ENCODE data around the gene JMJD8.

Gene JMJD8

DNA sequence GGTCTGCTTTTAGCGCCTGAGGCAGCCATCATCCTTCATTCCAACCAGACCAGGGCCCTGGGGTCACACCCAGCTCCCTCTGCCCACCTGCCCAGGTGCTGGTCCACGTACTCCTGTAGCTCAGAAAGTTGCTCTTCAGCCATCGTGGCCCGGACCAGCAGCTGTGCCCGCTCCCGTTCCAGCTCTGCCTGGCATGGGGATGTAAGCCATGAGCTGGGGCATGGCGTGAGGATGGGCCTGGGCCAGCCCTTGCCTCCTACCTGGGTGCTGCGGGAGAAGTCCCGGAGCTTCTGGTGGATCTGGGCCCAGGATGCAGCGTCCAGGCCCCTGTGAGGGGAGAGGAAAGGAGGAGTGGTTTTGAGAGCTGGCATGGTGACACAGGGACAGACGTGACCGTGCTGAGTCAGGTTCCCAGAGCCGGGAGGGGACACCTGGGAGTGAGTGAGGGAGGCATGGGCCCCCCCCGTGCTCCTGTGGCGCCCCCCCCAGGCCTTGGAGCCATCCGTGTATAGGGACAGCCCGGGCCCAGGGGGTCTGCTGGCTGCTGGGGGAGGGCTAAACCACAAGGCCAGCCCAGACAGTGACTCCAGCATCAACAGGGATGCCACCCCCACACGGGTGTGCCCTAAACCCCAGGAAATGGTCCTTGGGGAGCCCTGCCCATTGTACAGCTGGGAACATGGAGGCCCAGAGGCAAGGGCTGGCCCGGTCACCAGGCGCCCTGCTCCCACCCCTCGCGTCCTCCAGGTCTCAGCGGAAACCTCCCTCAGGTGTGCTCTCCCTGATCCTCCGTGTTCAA lies 38.9 kb upstream of the JMJD8 start:
- in situ Hi-C loops (cut with HindIII; ENCODE audit: low sequenced_read_pairs) = no loop called here

DNA sequence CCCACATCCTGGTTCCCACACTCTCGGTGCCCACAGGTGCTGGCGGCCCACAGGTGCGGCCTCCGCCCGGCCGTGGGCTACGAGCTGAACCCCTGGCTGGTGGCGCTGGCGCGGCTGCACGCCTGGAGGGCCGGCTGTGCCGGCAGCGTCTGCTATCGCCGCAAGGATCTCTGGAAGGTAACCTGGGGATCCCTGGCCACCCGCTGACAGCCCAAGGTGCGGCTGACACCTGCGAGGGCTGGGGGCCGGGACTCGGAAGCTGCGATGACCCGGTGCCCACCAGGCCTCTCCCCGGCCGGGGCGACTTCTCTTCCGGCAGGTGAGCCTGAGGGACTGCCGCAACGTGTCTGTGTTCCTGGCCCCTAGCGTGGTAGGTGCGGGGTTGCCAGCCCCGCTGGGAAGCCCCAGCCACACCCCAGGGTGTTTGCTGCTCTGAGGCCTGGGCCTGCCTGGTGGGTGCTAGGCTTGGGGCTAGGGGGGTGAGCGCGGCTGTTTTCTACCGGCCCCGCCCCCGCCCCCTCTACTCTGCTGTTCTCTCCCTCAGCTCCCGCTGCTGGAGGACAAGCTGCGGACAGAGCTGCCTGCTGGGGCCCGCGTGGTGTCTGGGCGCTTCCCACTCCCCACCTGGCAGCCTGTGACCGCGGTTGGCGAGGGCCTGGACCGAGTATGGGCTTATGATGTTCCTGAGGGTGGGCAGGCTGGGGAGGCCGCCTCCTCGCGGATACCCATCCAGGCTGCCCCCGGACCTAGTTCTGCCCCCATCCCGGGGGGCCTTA lies 37.8 kb upstream of the JMJD8 start:
- in situ Hi-C loops (cut with HindIII; ENCODE audit: low sequenced_read_pairs) = no loop called here

DNA sequence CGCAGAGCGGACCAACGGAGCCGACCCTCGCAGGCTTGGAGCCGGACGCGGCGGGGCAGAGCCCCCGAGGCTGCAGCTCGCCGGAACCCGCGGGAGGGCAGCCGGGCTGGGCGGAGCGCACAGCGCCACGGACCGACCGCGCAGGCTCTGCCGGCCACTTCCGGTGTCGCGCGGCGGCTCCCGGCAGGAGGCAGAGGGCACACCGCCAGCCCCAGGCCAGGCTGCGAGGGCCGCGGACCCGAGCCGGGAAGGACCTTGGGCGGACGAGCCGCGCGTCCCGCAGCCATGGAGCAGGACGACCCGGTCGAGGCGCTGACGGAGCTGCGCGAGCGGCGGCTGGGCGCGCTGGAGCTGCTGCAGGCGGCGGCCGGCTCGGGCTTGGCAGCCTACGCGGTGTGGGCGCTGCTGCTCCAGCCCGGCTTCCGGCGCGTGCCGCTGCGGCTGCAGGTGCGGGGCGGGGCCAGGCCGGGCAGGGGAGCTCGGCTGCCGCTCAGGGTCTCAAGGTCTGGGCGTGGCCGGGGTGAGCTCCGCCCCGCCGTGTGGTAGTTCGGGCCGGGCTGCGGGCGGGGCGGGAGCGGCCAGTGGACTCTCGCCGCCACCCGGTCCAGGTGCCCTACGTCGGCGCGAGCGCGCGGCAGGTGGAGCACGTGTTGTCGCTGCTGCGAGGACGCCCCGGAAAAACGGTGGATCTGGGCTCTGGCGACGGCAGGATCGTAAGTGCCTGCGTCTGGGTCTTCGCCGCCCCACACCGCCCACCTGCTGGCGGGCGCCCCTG lies 37.0 kb upstream of the JMJD8 start, which contains the start of gene ANTKMT:
TSS of gene ANTKMT (plus strand) at position 157 of the 775 bp plus-strand sequence. CDS start at position 286, 129 bp downstream.
- in situ Hi-C loops (cut with HindIII; ENCODE audit: low sequenced_read_pairs) = no loop called here

DNA sequence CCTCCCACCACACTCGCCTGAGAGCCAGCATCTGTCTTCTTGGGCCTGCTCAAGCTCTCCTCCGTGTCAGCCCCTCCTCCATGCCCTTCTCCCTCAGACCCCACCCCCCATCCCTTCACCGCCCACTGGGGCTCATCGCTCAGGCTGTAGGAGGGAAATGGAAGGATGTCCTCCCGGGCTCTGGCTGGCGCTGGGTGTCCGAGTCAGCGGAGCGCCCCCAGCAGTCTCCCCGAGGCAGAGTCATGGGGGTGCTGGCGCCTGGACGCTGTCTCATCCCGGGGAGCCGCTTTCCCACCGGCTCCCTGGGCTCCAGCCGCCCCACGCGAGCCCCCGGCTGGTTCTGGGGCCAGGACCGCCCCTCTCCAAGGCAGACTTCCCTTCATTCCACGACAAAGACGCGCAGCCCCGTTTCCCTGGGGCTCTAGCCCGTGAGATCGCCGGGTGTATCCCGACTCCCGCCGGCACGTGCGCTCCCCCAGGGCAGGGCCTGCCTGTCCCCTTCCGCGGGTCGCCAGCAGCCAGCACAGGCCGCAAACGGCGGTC lies 36.4 kb upstream of the JMJD8 start:
- in situ Hi-C loops (cut with HindIII; ENCODE audit: low sequenced_read_pairs) = no loop called here

DNA sequence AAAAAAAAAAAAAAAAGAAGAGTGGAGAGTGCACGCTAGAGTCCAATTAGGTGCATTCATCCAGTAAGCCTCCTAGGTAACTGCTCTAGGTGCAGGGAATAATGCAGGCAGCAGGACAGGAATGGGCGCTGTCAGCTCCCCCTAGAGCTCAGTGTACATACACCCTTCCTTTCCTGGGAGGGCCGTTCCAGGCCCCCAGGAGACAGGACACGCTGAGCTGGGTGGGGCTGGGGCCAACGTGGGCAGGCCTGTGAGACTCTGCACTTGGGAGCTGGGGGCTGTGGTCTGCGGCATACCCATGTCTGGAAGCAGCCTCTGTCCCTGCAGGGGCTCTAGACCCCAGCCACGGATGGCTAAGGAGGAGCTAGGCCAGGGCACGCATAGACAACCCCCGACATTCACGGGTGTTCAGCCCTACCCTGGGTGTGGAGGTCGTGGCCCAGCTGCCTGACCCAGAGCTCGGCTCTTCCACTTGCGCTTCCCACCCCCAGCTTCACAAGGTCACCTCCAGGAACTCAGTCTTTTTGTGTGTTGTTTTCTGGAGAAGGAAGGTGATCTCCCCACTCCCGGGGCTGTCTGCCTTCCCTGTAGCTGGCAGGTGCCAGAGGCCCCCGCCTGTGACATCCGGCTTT lies 35.8 kb upstream of the JMJD8 start:
- in situ Hi-C loops (cut with HindIII; ENCODE audit: low sequenced_read_pairs) = loop anchor here (10.0 kb wide), 1 partner anchor 65 kb away; no protein-coding TSS in a partner anchor

DNA sequence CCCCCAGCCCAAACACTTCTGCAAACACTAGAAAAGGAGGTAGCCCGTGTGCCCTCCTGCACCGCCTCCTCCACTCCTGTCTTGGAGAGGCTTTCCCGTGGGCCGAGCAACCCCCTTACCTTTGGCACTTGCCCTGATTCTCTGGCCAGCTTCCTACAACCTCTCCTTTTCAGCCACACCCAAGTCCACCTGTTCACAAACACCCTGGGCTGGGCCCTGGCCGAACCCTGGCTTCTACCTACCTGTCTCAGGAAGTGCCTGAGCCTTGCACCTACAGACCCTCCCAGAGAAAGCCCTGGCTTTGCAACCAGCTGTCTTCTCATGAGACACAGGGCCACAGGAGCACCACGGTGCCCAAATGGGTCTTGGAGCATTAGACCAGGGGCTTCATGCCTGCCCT lies 34.8 kb upstream of the JMJD8 start:
- in situ Hi-C loops (cut with HindIII; ENCODE audit: low sequenced_read_pairs) = loop anchor here (10.0 kb wide), 1 partner anchor 64 kb away; no protein-coding TSS in a partner anchor

DNA sequence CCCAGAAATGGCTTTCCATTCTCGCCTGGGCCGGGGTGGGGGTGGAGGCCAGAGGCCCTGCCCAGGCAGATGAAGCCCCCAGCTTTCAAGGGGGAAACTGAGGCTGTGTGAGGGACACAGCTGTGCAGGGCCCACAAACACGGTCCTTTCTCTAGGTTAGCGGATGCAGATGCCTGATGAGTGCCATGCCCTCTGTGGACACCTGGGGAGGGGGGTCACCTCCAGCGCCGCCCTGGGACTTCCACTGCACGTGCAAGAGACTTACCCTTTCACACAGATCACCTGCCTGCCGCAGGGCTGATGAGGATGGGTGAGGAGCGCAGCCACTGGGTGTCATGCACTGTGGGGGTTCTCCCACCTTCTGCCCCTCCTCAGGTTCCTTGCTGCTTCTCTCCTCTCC lies 34.3 kb upstream of the JMJD8 start:
- in situ Hi-C loops (cut with HindIII; ENCODE audit: low sequenced_read_pairs) = loop anchor here (10.0 kb wide), 1 partner anchor 64 kb away; no protein-coding TSS in a partner anchor

DNA sequence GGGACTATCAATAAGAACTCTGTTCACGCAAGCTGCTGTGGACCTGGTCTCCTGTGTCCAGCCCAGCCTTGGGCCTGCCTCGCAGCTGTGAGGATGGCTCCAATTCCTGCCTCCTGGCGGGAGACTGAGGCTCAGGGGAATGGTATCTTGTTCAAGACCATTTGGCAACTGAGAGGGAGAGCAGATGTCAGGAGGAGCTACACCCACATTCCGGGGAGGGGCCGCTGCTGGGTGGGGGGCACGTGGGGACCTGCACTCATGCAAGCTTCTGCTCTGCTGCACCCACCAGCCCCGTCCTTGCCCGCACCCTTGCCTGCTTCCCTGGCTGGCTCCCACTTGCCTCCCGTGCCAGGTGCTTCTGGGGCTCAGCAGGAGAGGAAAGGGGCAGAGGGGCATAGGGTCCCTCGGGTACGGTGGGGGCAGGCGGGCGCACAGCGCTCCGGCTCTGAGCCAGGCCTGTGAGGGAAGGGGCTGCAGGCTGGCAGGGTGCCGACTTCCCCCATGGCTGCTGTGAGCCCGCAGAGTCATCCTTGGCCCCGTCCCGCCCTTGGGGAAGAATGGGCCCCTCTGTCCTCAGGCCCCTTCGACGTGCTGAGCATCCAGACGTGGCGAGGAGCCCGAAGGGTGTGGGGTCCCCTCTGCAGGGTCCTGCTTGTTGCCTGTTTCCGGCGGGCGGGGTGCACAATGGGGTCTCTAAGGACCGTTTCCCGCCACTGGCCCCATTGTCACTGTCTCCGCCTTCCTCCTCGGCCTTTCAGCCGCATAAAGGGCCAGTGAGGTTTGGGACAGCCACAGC lies 33.5 kb upstream of the JMJD8 start:
- in situ Hi-C loops (cut with HindIII; ENCODE audit: low sequenced_read_pairs) = loop anchor here (10.0 kb wide), 1 partner anchor 63 kb away; no protein-coding TSS in a partner anchor

DNA sequence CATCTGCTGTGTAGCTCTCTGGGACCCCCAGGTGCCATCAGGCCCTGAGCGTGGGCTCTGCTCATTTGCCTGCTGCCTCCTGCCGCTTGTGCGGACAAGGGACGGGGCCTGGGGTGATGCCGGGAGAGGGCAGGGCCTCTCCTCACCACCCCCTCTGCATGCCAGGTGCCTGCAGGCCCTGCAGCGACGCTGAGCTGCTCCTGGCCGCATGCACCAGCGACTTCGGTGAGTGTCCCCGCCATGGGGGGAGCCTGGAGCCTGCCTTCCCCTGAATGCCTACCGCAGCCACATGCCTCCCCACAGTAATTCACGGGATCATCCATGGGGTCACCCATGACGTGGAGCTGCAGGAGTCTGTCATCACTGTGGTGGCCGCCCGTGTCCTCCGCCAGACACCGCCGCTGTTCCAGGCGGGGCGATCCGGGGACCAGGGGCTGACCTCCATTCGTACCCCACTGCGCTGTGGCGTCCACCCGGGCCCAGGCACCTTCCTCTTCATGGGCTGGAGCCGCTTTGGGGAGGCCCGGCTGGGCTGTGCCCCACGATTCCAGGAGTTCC lies 32.7 kb upstream of the JMJD8 start:
- in situ Hi-C loops (cut with HindIII; ENCODE audit: low sequenced_read_pairs) = loop anchor here (10.0 kb wide), 1 partner anchor 62 kb away; no protein-coding TSS in a partner anchor

DNA sequence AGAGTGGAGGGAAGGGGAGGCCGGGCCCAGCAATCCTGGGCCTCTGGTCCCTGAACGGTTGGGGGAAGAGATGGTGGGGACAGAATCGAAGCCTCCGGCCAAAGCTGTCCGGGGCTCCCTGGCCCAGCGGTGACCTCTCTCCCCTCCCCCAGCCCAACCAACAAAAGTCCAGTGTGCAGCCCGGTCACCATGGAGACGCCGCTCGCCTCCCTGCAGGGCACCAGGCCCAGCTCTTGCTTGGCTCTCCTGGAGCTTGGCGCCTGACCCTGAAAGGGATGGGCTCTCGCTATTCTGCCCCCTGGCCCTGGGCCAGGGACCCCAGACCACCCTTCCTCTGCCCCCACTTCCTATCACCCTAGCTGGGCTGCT lies 32.0 kb upstream of the JMJD8 start:
- in situ Hi-C loops (cut with HindIII; ENCODE audit: low sequenced_read_pairs) = loop anchor here (10.0 kb wide), 1 partner anchor 61 kb away; no protein-coding TSS in a partner anchor

DNA sequence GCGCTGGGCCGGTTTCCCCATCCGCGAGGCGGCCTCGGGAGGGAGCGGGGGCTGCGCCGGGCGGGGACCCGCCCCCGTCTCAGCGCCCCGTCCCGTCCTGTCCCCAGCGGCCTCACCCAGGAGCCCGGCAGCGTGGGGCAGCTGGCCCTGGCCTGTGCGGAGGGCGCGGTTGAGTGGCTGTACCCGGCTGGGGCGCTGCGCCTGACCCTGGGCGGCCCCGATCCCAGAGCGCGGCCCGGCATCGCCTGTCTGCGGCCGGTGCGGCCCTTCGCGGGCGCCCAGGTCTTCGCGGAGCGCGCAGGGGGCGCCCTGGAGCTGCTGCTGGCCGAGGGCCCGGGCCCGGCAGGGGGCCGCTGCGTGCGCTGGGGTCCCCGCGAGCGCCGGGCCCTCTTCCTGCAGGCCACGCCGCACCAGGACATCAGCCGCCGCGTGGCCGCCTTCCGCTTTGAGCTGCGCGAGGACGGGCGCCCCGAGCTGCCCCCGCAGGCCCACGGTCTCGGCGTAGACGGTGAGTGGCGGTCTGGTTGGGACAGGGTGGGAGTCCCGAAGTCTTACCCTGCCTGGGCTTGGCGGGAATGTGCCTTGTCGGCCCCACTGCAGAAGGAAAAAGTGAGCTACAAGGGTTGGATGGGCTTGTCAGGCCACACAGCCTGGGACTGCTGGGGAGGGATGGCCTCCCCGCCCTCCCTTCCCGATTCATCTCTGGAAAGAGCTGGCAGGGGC lies 31.5 kb upstream of the JMJD8 start:
- in situ Hi-C loops (cut with HindIII; ENCODE audit: low sequenced_read_pairs) = loop anchor here (10.0 kb wide), 1 partner anchor 61 kb away; no protein-coding TSS in a partner anchor

DNA sequence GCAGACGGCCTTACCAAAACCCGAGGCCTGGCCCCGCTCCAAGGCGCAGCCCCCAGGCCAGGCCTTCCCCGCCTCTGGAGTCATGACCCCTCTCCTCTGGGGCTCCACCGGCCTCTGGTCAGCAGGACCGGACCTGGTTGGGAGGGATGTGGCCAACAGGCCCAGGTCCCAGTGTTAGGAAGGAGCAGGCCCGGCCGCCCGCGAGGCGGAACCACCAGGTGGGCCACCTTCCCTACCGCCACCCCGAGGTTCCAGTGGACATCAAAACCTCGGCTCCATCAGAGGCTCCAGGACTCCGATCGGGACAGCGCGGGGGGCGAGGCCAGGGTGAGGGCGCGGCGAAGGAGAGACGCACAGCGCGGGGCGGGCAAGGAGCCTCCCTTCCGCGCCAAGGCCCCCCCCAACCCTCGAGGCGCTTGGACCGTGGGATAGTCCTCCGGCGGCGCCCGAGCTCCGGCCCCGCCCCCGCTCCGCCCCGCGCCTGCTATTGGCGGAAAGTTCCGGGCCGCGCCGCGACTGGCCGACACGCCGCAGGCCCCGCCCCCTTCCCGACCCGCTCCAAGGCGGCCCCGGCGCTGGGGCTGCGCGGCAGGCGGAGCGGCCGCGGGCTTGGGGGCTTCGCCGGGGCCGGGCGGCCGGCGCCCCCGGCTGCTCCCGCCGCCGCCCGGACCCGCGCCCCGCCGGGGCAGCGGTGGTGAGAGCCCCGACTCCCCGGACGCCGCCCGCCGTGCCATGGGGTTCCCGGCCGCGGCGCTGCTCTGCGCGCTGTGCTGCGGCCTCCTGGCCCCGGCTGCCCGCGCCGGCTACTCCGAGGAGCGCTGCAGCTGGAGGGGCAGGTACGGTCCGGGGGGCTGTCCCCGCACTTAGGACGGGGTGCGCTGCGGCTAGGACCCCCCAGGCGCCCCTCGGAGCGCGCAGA lies 30.7 kb upstream of the JMJD8 start, which contains the start of gene METRN:
TSS of gene METRN (plus strand) at position 561 of the 919 bp plus-strand sequence. CDS start at position 733, 172 bp downstream.
- in situ Hi-C loops (cut with HindIII; ENCODE audit: low sequenced_read_pairs) = loop anchor here (5.0 to 10.0 kb wide), 2 partner anchors 60 to 262 kb away; no protein-coding TSS in a partner anchor

DNA sequence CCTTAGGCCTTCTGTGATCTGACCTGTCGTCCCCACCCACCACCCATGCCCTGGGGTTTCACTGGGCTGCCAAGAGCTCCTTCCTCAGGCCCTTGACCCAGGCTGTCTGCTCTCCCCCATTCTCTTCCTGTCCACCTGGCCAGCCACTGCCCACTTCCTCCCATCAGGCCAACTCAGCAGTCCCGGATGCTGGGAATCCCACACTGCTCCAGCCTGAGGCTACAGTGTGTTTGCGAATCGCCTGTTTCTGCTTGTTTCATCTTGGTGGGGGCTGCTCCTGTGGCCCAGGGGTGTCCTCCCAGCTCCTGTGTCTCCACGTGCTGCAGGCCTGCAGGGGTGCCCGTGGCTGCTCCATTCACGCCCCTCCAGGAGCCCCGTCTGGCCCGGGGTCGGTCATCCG lies 29.9 kb upstream of the JMJD8 start:
- in situ Hi-C loops (cut with HindIII; ENCODE audit: low sequenced_read_pairs) = loop anchor here (5.0 to 10.0 kb wide), 2 partner anchors 59 to 263 kb away; no protein-coding TSS in a partner anchor

DNA sequence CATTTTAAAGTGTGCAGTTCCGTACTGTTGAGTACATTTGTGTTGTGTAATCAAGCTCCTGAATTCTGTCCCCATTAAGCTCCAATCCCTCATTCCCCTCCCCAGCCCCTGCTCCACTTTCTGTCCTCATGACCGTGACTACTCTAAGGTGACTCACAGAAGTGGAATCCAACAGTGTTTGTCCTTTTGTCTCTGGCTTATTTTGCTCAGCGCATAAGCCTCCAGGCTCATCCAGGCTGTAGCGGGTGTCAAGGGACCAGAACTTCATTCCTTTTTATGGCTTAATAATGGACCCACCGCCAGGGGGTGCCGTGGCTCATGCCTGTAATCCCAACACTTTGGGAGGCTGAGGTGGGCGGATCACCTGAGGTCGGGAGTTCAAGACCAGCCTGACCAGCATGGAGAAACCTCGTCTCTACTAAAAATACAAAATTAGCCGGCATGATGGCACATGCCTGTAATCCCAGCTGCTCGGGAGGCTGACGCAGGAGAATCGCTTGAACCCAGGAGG lies 28.7 kb upstream of the JMJD8 start:
- in situ Hi-C loops (cut with HindIII; ENCODE audit: low sequenced_read_pairs) = loop anchor here (5.0 to 10.0 kb wide), 2 partner anchors 58 to 265 kb away; no protein-coding TSS in a partner anchor

DNA sequence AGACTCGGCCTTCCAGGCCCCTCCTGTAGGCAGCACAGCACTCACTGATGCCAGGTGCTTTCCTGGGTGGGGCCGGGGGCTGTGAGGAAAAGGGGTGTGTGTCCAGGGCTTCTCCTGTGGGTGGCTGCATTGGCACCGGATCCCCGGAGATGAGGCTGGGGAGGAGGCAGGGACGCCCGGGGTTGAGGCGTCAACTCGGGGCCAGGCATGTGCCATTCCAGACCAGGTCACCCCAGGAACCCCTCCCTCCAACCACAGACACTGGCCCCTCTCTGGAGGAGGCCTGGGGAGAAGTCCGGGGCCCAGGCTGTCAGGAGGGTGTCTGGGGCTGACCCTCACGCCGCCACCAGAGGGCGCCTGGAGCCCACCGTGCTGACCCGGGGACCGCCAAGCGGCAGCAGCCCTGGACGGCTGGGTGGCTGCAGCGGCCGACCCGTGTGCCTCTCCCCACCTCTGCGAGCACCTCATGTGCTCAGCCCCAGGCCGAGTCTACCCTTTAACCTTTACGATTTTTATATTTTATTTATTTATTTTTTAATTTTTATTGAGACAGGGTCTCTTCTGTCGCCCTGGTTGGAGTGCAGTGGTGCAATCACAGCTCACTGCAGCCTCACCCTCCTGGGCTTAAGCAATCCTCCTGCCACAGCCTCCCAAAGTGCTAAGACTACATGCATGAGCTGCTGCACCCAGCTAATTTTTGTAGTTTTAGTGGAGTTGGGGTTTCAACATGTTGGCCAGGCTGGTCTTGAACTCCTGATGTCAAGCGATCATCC lies 27.6 kb upstream of the JMJD8 start:
- in situ Hi-C loops (cut with HindIII; ENCODE audit: low sequenced_read_pairs) = loop anchor here (5.0 to 10.0 kb wide), 2 partner anchors 57 to 266 kb away; no protein-coding TSS in a partner anchor

DNA sequence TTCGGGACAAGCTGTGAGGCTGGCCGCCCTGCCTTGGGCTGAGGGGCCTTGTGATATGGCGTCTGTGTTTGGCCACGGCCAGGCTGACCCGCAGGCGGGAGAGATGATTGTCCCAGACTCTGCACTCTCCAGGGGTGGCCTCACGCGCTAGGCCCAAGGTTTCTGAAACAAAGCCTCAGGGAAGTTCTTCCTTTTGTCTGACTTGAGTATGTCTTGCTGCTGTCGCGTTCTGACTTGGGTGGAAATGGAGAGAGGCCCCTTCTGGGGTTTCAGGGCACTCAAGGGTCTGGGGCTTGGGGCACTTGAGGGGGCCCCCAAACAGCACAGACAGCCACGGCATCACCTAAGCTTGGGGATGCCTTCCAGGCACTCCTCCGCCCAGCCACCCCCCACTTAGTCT lies 26.9 kb upstream of the JMJD8 start:
- in situ Hi-C loops (cut with HindIII; ENCODE audit: low sequenced_read_pairs) = loop anchor here (5.0 to 10.0 kb wide), 2 partner anchors 56 to 266 kb away; no protein-coding TSS in a partner anchor

All from endothelial cell of hepatic sinusoid (primary cell).